HL-60/S4 treated with retinoic acid at 250 ng/mL for 4 days and 3 days (cell line): ENCODE measurements around the gene SYTL2.

Experiments
- in situ Hi-C: fragments of 300-500 bp; cut with MboI; formaldehyde crosslinking; loops from 2 replicates; pipeline ENCODE4 v1.7.0; 2022; ENCODE audit warnings: low sequenced_read_pairs

SYTL2 gene

GRCh38 chr11:85827748-85828639 is 17.1 kb upstream of the SYTL2 start:
- in situ Hi-C loops: no loop called here

GRCh38 chr11:85826116-85826855 is 15.3 kb upstream of the SYTL2 start:
- in situ Hi-C loops: no loop called here

- in situ Hi-C loops: no loop called here
These were observed 14.7 kb upstream of the SYTL2 start for GRCh38 chr11:85825616-85826015.

- in situ Hi-C loops: no loop called here
These were observed 12.9 kb upstream of the SYTL2 start for GRCh38 chr11:85823816-85824215.

- in situ Hi-C loops: no loop called here
These were observed 11.9 kb upstream of the SYTL2 start for GRCh38 chr11:85822814-85823213.

- in situ Hi-C loops: no loop called here
These were observed 10.7 kb upstream of the SYTL2 start for GRCh38 chr11:85821636-85822035.

GRCh38 chr11:85819441-85819840 is 8.5 kb upstream of the SYTL2 start:
- in situ Hi-C loops: no loop called here

GRCh38 chr11:85815186-85815931 is 4.4 kb upstream of the SYTL2 start:
- in situ Hi-C loops: no loop called here

- in situ Hi-C loops: no loop called here
These were observed 2.8 kb upstream of the SYTL2 start for GRCh38 chr11:85813721-85814120.

- in situ Hi-C loops: no loop called here
These were observed 683 bp upstream of the SYTL2 start for GRCh38 chr11:85811624-85812023.

- in situ Hi-C loops: no loop called here
These were observed 445 bp downstream of the SYTL2 start for GRCh38 chr11:85810521-85810870.

- in situ Hi-C loops: no loop called here
These were observed 1.1 kb downstream of the SYTL2 start for GRCh38 chr11:85809863-85810262.

GRCh38 chr11:85809191-85809590 is 1.8 kb downstream of the SYTL2 start:
- in situ Hi-C loops: no loop called here

- in situ Hi-C loops: no loop called here
These were observed 4.1 kb downstream of the SYTL2 start for GRCh38 chr11:85806876-85807275.

- in situ Hi-C loops: no loop called here
These were observed 4.9 kb downstream of the SYTL2 start for GRCh38 chr11:85806016-85806415.

GRCh38 chr11:85805387-85805786 is 5.6 kb downstream of the SYTL2 start:
- in situ Hi-C loops: no loop called here

- in situ Hi-C loops: no loop called here
These were observed 7.0 kb downstream of the SYTL2 start for GRCh38 chr11:85803920-85804319.

GRCh38 chr11:85803303-85803702 is 7.6 kb downstream of the SYTL2 start:
- in situ Hi-C loops: no loop called here

GRCh38 chr11:85801527-85801926 is 9.4 kb downstream of the SYTL2 start:
- in situ Hi-C loops: no loop called here

- in situ Hi-C loops: no loop called here
These were observed 10.2 kb downstream of the SYTL2 start for GRCh38 chr11:85800595-85801342.

- in situ Hi-C loops: no loop called here
These were observed 11.8 kb downstream of the SYTL2 start for GRCh38 chr11:85799142-85799541.
